DMS79 (cell line): Measurements from ENCODE around the gene PKHD1.

Experiments used
- DNase-seq: peaks from one replicate; lab custom pipeline; 2025; lab: John Stamatoyannopoulos, UW

The PKHD1 gene

DNA sequence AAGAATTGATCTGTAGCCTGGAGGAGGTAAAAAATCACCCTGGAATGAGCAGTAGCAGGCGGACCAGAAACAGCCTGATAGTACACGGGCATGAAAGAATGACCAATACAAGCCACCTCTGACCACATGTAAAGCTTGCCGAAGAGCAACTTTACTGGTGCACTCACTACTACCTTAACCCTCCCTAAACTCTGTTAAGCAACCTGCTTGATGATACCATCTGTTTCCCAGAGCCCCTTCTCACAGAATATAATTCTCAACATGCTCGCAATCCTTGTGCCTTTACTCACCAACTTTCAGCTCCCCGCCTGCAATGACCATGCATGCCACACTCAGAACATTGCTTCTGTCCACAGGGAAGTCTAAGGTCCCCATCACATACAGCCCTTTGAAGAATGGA, 296.5 kb downstream of the PKHD1 start:
- DNase-seq = no peak

DNA sequence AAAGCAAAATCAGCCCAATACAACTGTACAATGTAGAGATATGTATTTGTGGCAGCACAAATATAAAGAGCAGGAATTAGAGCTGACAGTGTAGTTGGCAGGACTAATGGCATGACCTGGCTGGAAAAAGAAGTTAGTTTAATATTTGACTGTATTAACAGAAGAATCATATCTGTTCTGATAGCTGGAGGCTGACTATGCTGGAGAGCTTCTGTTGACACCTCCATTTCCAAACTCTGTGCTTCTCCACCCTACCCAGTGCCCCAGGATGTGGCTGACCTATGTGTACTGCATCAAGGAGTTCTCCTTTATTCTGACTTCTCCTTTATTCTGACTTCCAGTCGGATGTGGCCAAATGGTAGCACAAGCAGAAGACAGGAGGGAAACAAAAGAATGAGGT, 299.3 kb downstream of the PKHD1 start:
- no peak for DNase-seq

- no peak for DNase-seq
Observed at GRCh38 chr6:51778666-51779065, 308.7 kb downstream of the PKHD1 start.

DNA sequence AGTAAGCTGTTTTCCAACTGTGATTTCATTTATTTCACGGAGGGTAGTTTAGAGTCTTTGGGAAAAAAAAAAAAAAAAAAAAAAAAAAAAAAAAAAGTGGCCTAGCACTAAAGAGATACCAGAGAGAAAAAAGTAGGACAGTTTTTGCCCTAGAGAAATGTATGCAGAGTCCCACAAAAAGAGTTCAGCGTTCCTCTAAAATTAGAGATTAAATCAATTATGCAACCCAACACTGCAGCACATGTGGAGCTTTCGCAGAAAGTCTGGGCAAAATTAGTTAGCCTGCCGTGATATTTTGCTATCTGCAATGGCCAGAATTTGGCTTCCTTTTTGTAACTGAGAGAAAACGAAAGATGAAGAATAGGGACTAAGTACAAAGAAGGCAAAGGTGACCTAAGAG, 309.8 kb downstream of the PKHD1 start:
- no peak for DNase-seq

DNA sequence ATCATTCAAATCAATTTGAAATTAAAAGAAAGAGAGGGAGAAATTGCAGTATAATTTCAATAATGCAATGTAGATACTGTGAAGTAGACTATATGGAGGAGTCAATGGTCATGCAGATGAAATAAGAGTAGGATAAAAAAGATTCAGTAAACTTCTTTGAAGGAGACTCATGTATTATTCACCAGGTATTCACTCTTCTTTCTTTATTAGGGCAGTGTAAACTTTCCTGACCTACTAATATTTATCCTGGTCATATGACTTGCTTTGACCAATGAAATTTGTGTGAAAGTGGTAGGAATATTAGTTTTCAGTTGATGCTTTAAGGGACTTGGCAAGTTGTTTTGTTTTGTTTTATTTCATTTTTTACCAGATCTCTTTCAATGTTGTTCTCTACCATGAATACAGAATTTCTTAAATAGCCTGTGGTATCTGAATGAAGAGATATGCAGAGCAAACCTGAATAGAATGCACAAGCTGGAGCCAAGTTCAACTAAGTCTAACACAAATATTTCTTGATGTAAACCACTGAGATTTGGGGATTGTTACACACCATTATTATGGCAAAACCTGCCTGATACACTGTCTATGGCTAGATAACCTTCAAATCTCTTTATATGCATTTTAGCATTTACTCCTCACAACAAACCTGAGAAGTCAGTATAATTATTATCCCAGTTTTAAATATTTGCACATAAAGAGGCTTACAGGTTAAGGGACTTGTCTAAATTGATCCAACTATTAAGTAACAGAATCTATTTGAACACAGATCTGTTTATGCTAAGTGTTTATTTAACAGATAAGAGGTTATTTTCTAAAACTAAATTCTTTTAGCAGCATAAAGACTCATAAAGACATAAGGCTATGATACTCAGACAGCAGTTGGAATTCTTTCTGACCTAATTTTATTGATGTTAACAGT, 311.2 kb downstream of the PKHD1 start:
- no peak for DNase-seq

DNA sequence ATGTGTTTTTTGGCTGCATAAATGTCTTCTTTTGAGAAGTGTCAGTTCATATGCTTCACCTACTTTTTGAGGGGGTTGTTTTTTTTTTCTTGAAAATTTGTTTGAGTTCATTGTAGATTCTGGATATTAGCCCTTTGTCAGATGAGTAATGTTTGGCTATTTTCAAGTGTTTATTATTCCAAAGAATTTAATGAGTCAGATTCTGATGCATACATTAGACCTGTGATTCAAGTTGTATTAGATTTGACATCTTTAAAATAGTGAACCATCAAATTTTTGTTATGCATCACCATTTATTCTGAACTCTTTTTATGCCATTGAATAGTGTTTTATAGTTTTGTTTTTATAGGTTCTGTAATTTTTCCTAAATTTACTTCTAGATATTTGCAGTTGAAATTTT, 319.3 kb downstream of the PKHD1 start:
- DNase-seq = no peak

DNA sequence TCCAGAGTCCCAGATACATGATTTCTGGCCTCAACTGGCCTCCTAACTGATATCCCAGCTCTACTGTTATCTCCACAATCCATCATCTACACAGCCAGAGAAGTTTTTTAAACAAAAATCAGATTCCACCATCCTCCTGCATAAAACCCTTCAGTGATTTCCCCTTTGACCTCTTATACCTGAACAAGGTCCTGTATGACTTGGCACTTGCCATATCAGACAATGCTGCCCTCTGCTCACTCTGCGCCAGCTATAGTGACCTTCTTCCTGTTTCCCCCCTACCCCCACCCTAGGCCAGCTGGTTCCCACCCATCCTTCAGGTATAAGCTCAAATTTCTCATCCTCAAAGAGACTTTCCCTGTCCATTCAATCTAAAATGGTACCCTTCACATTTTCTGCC, 322.2 kb downstream of the PKHD1 start:
- no peak for DNase-seq

DNA sequence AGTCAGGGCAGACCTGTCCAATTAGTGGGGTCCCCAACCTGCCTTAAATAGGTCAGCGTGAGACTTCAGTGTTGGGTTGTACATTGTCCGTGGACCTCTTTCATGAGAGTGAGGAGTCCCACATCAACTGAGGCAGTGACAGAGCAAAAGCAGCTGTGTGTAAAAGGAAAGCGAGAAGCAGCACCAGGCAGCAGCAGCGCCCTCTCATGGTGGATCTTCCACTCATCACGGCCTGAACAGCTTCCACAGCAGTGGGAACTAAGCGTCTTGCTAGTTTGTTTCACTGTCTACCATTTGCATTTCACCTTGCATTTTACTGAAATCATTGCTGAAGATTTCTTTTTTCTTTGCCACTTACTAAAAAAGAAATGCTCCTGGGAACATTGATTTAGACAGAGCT, 333.8 kb downstream of the PKHD1 start:
- DNase-seq = no peak

DNA sequence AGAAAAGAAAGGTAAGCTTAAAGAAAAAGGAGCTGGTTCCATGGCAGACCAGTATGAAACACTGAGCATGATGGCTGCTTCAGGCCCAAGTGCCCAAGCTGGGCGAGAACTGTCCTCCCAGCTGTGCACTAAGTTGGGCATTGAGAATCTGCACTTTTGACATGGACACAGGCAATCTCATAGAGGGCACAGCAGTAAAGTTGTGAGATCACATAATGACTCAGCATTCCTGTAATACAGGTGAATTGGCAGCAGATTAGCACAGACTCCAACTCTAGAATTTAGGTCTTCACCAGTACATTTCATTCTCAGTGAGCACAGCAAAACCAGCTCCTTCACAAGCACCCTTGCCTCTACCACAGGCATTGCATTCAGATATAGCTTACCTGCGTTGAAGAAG, 343.4 kb downstream of the PKHD1 start:
- DNase-seq = no peak

DNA sequence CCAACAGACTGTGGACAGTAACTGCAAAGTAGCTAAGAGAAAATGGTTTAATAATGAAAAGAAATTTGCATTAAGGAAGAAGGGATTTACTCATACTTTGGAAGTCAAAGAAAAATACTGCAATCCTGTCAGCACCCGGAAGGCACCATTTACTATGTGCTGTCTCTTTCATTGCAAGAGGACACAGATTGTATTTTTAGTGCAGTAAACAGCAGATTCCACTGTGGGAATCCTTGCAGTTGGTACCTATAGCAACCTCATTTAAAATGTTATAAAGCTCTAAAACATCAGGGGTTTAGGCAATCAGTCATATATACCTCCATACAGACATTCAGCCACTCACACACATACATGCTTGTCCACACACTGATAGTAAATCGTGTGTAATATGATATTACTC, 346.8 kb downstream of the PKHD1 start:
- no peak for DNase-seq

DNA sequence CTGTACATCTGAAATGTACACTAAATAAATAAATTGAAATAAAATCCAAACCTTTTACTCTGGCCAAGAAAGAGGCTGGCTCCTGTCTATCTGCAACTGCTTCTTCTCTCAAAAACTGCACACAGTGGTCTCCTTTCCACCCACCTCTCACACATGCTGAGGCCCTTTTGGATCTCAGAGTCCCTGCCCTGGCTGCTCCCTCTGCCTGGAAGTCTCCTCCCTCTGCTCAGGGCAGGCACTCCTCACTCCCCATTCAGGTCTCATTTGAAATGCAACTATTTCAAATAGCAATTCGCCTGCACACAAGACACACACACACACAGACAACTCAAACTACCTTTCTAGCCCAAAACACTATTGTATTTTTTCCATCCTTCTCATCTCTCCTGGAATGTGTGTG, 348.8 kb downstream of the PKHD1 start:
- DNase-seq = no peak

GRCh38 chr6:51737580-51738360, 349.6 kb downstream of the PKHD1 start:
- DNase-seq = no peak

GRCh38 chr6:51725155-51725554, 362.3 kb downstream of the PKHD1 start:
- no peak for DNase-seq

GRCh38 chr6:51720327-51720726, 367.1 kb downstream of the PKHD1 start:
- no peak for DNase-seq

DNA sequence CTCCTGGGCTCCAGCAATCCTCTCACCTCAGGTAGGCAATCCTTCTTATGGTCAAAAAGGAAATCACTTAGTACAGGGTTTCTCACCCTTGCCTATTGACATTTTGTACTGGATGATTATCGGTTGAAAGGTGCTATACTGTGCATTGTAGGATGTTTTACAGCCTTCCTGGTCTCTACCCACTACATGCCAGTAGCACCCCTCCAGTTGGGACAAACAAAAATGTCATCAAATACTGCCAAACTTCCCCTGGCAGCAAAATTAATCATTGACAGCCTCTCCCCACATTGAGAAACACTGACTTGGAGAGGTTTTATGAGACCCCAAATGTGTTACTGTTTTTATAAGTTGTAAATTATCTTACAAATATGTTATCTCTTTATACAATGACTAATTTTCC, 368.1 kb downstream of the PKHD1 start:
- no peak for DNase-seq

DNA sequence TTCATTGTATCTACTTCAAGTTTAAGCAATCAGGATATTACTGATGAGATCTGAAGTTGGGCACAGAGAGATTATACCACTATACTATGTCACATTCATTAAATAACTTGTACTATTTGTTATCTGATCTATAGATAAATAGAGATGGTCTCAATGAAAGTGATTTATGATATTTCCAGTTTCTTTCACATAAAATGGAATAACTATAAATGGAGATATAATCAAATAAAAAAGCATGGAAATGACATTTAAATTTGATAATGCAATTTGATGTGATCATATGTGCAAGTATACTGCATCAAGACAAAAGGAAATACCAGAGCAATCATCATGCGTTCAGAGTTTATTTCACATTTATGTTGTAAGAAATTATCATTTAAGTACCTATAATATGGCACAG, 368.9 kb downstream of the PKHD1 start:
- DNase-seq = no peak

GRCh38 chr6:51717477-51717876, 369.9 kb downstream of the PKHD1 start:
- no peak for DNase-seq

DNA sequence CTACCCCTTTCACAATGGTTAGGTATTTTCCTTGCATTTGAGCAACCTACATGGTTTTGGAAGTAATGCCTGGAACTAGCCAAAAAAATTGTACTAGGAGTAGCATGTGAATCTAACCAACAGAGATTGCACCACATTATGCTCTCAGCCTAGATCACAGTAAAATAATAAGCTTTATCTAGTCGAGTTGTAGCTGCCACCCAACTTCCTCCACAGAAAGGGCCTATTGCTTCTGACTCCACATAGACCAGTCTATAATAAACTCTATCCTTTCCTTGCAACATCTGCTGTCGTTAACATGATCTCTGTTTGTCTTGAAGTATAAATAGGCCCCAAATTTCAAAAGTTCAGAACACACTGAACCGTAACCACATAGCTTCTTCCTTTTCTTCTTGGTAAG, 375.5 kb downstream of the PKHD1 start:
- no peak for DNase-seq

DNA sequence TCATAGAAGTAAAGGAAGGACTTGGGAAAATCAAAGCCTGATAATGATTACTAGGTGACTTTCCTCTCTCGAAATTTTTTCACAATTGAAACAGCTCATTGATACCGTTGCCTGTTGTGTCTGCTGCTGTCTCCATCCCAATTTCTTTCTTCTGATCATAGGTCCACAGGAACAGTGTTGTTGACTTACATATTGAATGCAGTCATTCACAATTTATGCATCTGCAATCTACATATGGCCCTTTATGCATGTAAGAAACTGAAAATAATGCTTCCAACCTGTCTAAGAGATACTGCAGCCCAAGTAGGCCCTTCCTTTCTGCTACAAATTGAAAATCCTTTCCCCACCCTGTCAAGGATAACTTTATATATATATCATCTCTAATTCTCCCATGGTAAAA, 381.3 kb downstream of the PKHD1 start:
- DNase-seq = no peak

- no peak for DNase-seq
Observed at GRCh38 chr6:51704932-51705540, 382.4 kb downstream of the PKHD1 start.

DNA sequence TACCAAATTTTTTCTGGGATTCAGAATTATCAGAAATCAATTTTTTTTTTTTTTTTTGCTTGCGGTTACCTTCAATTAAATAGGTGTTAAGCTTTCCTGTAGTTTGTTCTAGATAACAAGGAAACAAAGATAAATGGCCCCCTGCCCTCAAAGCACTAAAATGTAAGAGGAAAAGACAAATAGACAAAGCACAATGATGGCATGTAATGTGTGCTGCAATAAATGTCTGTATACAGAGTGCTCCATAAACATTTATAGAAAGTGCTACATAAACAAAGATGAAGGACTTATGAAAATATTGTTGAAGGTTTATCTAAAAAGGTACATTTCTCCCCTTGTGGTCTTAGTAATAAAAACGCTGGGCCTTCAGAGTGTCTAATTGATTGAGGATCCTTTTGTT, 384.6 kb downstream of the PKHD1 start:
- DNase-seq = no peak

DNA sequence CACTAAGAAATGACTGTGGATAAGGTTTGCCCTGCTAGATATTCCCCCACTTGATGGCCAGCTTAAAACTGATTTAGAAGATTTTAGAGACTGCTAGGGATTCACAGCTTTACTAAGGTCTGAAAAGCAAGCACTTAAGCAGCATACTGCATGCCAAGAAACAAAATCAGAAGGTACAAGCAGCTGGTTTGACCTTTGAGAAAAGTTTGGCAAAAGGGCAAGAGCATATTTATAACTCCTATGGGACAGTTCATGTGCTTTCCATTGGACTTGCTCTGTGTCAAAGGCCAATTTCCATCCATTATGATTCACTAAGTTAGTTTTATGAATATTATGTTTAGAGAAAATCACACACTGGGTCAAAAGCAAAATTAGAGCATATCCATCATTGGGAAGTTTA, 402.8 kb downstream of the PKHD1 start:
- DNase-seq = no peak

GRCh38 chr6:51684038-51684437, 403.4 kb downstream of the PKHD1 start:
- no peak for DNase-seq
